Left ventricle myocardium superior (tissue), 1 donor: Measurements from ENCODE around the gene ATF5. TPM values are rescaled to one million over a fixed set of nuclear protein-coding genes. Genes with fewer than 3 reads are reported as not detected.

Experiments used
- ATAC-seq: fragments of 200-7000 bp; cut with Tn5 transposase; one replicate; pipeline ENCODE4 v1.9.1; 2020; ENCODE audit warnings: mild to moderate bottlenecking, moderate library complexity
- DNase-seq: peaks from one replicate; pipeline ENCODE4 v3.0.0-alpha.2; 2020
- intact Hi-C: fragments of 100-400 bp; cut with micrococcal nuclease; formaldehyde crosslinking; loops from one replicate; pipeline ENCODE4 v1.11.0; 2022
- long read RNA-seq: library from polyadenylated mRNA; unstranded; transcript quantifications from one replicate; pipeline ENCODE4 v2.0.0, GENCODE V29; 2021
- total RNA-seq: library from RNA; stranded (reverse); fragmentation: NEBNext Ultra II Directional; extraction: Animal tissue kit (Norgen Biotek cat#: 25700); gene quantifications from one replicate; pipeline ENCODE4 v1.2.1, GENCODE V29; 2021
- donor health status: DM: no; HTN: yes; CAD: no; lungs with severe emphysema.

Gene ATF5, protein sequence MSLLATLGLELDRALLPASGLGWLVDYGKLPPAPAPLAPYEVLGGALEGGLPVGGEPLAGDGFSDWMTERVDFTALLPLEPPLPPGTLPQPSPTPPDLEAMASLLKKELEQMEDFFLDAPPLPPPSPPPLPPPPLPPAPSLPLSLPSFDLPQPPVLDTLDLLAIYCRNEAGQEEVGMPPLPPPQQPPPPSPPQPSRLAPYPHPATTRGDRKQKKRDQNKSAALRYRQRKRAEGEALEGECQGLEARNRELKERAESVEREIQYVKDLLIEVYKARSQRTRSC
- 8.0 TPM for total RNA-seq
- long read RNA-seq, partial matches to known transcripts: 0 of 4 reads
- long read RNA-seq, other reads (novel, unspliced or antisense): 2 of 4 reads

GRCh38 chr19:49929121-49929610 lies at the start of gene ATF5, which contains the start of gene NUP62:
TSS of gene ATF5 (plus strand) at chr19:49929205. CDS start at chr19:49930851, 1,646 bp downstream.
TSS of gene NUP62 (minus strand) at chr19:49929504. CDS start at chr19:49909807, 19,697 bp downstream.
- ATAC-seq (peak; percentile 81), DNase-seq (peak; percentile 95)
- intact Hi-C loops: no loop called here

DNA sequence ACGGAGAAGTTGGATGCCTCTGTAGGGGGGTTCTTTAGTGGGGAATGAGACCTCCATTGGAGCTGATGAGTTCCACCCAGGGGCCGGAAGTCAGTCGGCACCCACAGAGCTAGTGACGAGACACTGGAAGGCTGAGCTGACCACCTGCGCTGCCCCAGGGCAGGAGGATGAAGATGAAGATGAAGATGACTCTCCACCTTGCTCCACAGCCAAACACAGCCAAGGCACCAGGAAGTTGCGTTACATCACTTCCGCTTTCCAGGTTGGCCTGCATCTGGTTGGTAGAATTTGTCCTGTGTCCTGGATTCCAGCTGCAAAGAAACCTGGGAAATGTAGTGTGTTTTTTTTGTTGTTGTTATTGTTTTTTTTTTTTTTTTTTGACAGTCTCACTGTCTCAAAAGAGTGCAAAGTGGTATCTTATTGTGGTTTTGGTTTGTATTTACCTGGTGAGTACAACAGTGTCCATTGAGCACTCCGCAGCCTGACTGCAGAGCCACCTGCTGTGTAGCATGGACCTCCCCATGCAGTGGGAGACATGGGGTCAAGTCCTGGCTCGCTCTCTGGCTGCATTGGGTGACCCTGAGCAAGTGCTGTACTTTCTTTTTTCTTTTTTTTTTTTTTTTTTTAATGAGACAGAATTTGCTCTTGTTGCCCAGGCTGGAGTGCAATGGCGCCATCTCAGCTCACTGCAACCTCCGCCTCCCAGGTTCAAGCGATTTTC lies 49.6 kb upstream of the ATF5 start:
- ATAC-seq: no peak
- intact Hi-C loops: no loop called here
- no peak for DNase-seq

GRCh38 chr19:49880162-49880869 lies 48.7 kb upstream of the ATF5 start:
- ATAC-seq (no peak), DNase-seq (no peak)
- intact Hi-C loops: no loop called here

GRCh38 chr19:49881186-49881585 lies 47.8 kb upstream of the ATF5 start:
- intact Hi-C loops: no loop called here
- ATAC-seq (no peak), DNase-seq (no peak)

DNA sequence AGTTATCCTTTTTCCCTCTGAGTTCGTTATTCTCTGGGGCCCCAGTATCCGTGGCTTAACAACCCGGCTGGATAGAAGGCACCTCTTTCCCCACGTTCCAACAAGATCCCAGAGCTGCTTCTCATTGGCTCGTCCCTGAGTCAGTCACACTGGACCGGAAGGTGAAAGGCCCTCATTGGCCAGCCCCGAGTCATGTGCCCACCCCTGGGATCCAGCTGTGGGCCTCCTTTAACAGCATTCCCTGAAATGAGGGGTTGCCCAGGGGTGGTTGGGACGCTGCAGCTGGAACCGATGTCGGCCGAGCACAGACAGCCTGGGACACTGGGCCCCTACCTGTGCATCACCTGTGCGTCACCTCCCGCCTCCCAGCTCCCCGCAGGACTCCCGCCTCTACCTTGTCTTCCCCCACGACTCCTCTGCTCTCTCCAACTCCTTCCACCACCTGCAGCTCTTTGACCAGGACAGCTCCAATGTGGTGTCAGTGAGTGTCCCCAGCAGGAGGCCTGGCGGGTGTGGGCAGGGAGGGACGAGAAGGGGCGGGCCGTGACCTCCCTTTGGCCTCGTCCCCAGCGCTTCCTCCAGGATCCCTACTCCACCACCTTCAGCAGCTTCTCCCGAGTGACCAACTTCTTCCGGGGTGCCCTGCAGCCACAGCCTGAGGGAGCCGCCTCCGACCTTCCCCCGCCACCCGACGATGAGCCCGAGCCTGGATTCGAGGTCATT lies 47.2 kb upstream of the ATF5 start:
- DNase-seq (no peak), ATAC-seq (no peak)
- intact Hi-C loops: no loop called here

GRCh38 chr19:49882643-49883042 lies 46.4 kb upstream of the ATF5 start:
- ATAC-seq (no peak), DNase-seq (no peak)
- intact Hi-C loops: no loop called here

- ATAC-seq (no peak), DNase-seq (no peak)
- intact Hi-C loops: no loop called here
Measured at GRCh38 chr19:49883094-49883493, 45.9 kb upstream of the ATF5 start.

GRCh38 chr19:49884109-49884508 lies 44.9 kb upstream of the ATF5 start:
- ATAC-seq (no peak), DNase-seq (no peak)
- intact Hi-C loops: no loop called here

DNA sequence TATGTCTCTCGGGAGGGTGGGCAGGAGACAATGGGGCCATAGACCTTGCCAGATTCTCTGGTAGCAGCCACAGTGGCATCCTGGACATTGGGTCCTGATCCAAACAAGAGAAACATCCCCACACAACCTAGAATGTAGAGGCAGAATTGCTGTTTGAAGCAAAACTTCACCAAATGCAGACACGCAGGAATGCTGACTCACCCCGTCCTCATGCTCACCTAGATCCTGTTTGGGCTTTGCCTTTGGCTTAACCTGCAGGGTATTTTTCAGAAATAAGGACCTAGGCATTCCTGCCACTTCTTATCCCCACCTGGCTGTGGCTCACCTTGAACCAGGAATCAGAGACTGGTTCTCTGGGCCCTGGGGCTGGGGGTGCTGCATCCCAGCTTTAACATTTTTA lies 44.2 kb upstream of the ATF5 start:
- ATAC-seq: no peak
- DNase-seq: no peak
- intact Hi-C loops: no loop called here

- intact Hi-C loops: no loop called here
- DNase-seq: no peak
- no peak for ATAC-seq
Measured at GRCh38 chr19:49887037-49887664, 41.9 kb upstream of the ATF5 start.

GRCh38 chr19:49887665-49888509 lies 41.1 kb upstream of the ATF5 start:
- DNase-seq: no peak
- intact Hi-C loops: no loop called here
- ATAC-seq: no peak

DNA sequence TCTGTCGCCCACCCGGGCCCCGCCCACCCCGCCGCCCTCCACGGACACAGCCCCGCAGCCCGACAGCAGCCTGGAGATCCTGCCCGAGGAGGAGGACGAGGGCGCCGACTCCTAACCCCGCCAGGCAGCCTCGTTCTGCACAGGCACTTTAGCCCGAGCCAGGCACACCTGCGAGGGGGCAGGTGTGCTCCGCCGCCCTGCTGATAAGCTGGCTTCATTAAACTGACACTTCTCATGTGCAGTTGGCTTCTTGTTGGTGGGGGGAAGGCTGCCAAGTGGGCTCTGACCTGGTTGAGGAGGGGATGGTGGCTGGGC lies 40.5 kb upstream of the ATF5 start:
- ATAC-seq (no peak), DNase-seq (no peak)
- intact Hi-C loops: no loop called here

GRCh38 chr19:49889038-49889686 lies 39.8 kb upstream of the ATF5 start:
- intact Hi-C loops: no loop called here
- DNase-seq (no peak), ATAC-seq (no peak)

GRCh38 chr19:49889687-49890348 lies 39.2 kb upstream of the ATF5 start:
- ATAC-seq (peak; percentile 74), DNase-seq (peak; percentile 83)
- intact Hi-C loops: no loop called here

DNA sequence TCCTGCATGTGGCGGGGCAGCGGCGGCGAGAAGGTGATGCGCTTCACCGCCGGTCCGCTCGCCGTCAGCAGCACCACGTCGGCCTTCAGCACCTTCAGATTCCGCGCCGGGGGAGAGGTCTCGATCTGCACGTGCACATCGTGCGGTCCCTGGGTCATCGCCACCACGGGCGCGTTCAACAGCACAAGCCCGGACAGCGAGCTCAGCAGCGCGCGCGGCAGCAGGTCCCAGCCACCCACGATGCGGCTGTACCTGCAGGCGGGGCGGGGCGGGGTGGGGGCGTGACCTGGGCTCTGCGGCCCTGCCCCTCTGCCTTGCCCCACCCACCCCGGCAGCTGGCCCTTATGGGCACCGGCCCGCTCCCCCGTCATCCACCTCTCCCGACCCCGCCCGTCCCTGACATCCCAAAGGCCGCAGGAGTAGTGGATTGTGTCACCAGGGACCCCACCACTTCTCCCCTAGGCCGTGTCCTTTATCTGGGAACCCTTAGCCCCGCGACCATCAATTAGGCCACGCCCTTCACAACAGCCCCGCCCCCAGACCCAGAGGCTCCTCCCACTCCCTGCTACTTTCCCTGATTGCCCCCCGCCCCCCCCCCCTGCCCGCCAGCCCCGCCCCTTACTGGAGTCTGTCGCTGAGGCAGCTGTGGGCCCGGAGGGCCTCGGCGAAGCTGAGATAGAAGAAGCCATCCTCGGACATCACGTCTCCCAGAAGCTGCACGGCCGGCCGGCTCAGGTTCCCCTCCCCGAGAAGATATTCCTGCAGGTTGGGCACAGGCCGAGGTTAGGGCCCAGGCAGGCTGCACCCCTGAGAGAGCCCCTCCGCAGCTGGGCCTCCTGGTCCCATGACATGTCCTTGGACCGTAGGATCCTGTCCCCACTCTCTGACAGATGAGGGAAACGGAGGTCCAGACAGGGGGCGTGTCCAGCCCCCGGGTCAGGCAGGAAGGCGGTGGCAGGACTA lies 38.4 kb upstream of the ATF5 start:
- DNase-seq (no peak), ATAC-seq (peak; percentile 31)
- intact Hi-C loops: no loop called here

GRCh38 chr19:49891393-49891792 lies 37.6 kb upstream of the ATF5 start:
- ATAC-seq (no peak), DNase-seq (no peak)
- intact Hi-C loops: no loop called here
